HG03565 (cell line): Measurements from ENCODE around the gene NXPH3.

Experiments
- ATAC-seq: cut with Tn5 transposase; IDR thresholded peaks from one replicate; pipeline ENCODE4 v1.9.1; 2021; ENCODE audit warnings: mild to moderate bottlenecking, moderate library complexity; ENCODE audit not compliant: unreplicated experiment

NXPH3 gene

GRCh38 chr17:49618028-49618611 lies 42.4 kb downstream of the NXPH3 start:
- no peak for ATAC-seq

- no peak for ATAC-seq
Observed at GRCh38 chr17:49621420-49621819, 45.7 kb downstream of the NXPH3 start.

GRCh38 chr17:49621946-49622529 lies 46.4 kb downstream of the NXPH3 start:
- ATAC-seq, result no peak

GRCh38 chr17:49624896-49625295 lies 49.2 kb downstream of the NXPH3 start:
- no peak for ATAC-seq

GRCh38 chr17:49629447-49629846 lies 53.8 kb downstream of the NXPH3 start:
- no peak for ATAC-seq

- no peak for ATAC-seq
Observed at GRCh38 chr17:49630113-49630900, 54.6 kb downstream of the NXPH3 start.

GRCh38 chr17:49631496-49631895 lies 55.8 kb downstream of the NXPH3 start:
- no peak for ATAC-seq
